H1 (cell line): ENCODE results near the gene CLCF1.

Source experiments
- CREB1 ChIP-seq: IDR thresholded peaks from 2 replicates; pipeline ENCODE4 v1.6.1; 2012; ENCODE audit warnings: inconsistent platforms
- MAFK ChIP-seq: IDR thresholded peaks from 2 replicates; pipeline ENCODE4 v1.6.1; 2012; ENCODE audit warnings: low read depth, mild to moderate bottlenecking, improper control_type of control experiment, low read length
- POLR2A ChIP-seq, 2 experiments: IDR thresholded peaks; 1 replicate in 1 of 2; 2 replicates in 1 of 2; pipeline ENCODE4 v1.6.1; 2011; ENCODE audit warnings: low read depth in 2 of 2, low read length in 2 of 2, mild to moderate bottlenecking in 2 of 2; ENCODE audit errors: control extremely low read depth in 1 of 2
- SRF ChIP-seq: IDR thresholded peaks from 2 replicates; pipeline ENCODE4 v1.6.1; 2011; ENCODE audit warnings: mild to moderate bottlenecking, low read depth, low read length, moderate library complexity
- SUZ12 ChIP-seq: fragments of 200-600 bp; sonication (generic); IDR thresholded peaks from 2 replicates; pipeline ENCODE4 v1.6.1; 2012; ENCODE audit warnings: mild to moderate bottlenecking, inconsistent platforms, low read length, moderate library complexity, mixed read lengths
- TAF1 ChIP-seq: IDR thresholded peaks from 2 replicates; pipeline ENCODE4 v1.6.1; 2011; ENCODE audit warnings: mild to moderate bottlenecking, low read depth, low read length
- TEAD4 ChIP-seq: IDR thresholded peaks from 2 replicates; pipeline ENCODE4 v1.6.1; 2012; ENCODE audit warnings: low read depth, low read length, inconsistent platforms, mixed read lengths
- YY1 ChIP-seq: IDR thresholded peaks from 2 replicates; pipeline ENCODE4 v1.6.1; 2011; ENCODE audit warnings: low read depth, mild to moderate bottlenecking, low read length
- ZNF274 ChIP-seq: IDR thresholded peaks from 2 replicates; pipeline ENCODE4 v1.7.0; 2012; ENCODE audit warnings: low read length, borderline replicate concordance; ENCODE audit errors: extremely low read depth
- TF ChIP-seq, protein P1 (sequence below), 3 experiments: IDR thresholded peaks; 1 replicate in 2 of 3; 2 replicates in 1 of 3; pipeline versions ENCODE4 v1.5.1 to v1.6.1; 2011; ENCODE audit warnings: low read length in 3 of 3, mild to moderate bottlenecking in 3 of 3, inconsistent platforms in 2 of 3, low read depth in 1 of 3, moderate library complexity in 1 of 3; ENCODE audit not compliant: insufficient read depth in 1 of 3; ENCODE audit errors: control extremely low read depth in 1 of 3

- TF ChIP-seq, protein P1, sequence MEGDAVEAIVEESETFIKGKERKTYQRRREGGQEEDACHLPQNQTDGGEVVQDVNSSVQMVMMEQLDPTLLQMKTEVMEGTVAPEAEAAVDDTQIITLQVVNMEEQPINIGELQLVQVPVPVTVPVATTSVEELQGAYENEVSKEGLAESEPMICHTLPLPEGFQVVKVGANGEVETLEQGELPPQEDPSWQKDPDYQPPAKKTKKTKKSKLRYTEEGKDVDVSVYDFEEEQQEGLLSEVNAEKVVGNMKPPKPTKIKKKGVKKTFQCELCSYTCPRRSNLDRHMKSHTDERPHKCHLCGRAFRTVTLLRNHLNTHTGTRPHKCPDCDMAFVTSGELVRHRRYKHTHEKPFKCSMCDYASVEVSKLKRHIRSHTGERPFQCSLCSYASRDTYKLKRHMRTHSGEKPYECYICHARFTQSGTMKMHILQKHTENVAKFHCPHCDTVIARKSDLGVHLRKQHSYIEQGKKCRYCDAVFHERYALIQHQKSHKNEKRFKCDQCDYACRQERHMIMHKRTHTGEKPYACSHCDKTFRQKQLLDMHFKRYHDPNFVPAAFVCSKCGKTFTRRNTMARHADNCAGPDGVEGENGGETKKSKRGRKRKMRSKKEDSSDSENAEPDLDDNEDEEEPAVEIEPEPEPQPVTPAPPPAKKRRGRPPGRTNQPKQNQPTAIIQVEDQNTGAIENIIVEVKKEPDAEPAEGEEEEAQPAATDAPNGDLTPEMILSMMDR (IDR thresholded peaks at IDR 0.05; ENCODE audit: control extremely low read depth in 1 of 3, insufficient read depth in 1 of 3, low read depth in 1 of 3, low read length in 3 of 3), result no peak
- TF ChIP-seq TAF1, result no peak
- no peak for TF ChIP-seq POLR2A (IDR thresholded peaks at IDR 0.05; ENCODE audit: control extremely low read depth in 1 of 2, low read depth in 2 of 2, low read length in 2 of 2)
- no peak for TF ChIP-seq MAFK
- TF ChIP-seq SRF, result no peak
- TF ChIP-seq YY1, result no peak
- no peak for TF ChIP-seq CREB1
- no peak for TF ChIP-seq TEAD4
- no peak for TF ChIP-seq ZNF274
- no peak for TF ChIP-seq SUZ12
These were observed 17.5 kb downstream of the CLCF1 start for GRCh38 chr11:67355794-67356386.
